ENCODE results near the gene IL22RA2. TPM values are rescaled to one million over a fixed set of nuclear protein-coding genes. Genes with fewer than 3 reads are reported as not detected.

The IL22RA2 gene
- total and polyA plus RNA-seq, 7 experiments from 2014 or later, result not detected

- no peak overlapping the region for H3K27ac ChIP-seq (ENCODE audit: low read depth, low read length)
- H3K4me3 ChIP-seq (ENCODE audit: low read length), result no peak overlapping the region
- DNase-seq (no peak), ATAC-seq (no peak)
- Mint-ChIP-seq H3K36me3 (peaks cover 0 to 12% (median 0%) of the 10 kb centered on the region in 5 donors), H3K4me1 (peaks cover 0 to 63% (median 0%) of the 10 kb centered on the region in 7 donors), H3K27me3 (no peaks in the 10 kb centered on the region), H3K9me3 (peaks cover 0 to 3% (median 0%) of the 10 kb centered on the region in 11 donors), H3K27ac (no peak overlapping the region), H3K4me3 (no peak overlapping the region)
- ChIA-PET CTCF (interaction anchor here (0.6 to 1.6 kb wide), 7 partner anchors 8 to 1511 kb away, joined by 3 to 6 read pairs (median 4); no protein-coding TSS in a partner anchor), POLR2A (no interaction called here)
- H3K36me3 ChIP-seq (ENCODE audit: control insufficient read depth in 2 of 3, insufficient read depth in 3 of 3, low read length in 3 of 3), result no peaks in the 10 kb centered on the region
- peaks cover 0 to 3% of the 10 kb centered on the region in 2 donors for H3K4me1 ChIP-seq (ENCODE audit: control insufficient read depth in 2 of 2, insufficient read depth in 2 of 2, low read length in 2 of 2)
- no peaks in the 10 kb centered on the region for H3K9me3 ChIP-seq (ENCODE audit: control insufficient read depth in 2 of 3, low read length in 3 of 3)
- H3K27me3 ChIP-seq (ENCODE audit: control insufficient read depth in 2 of 2, insufficient read depth in 2 of 2, low read length in 2 of 2), result no peaks in the 10 kb centered on the region
- intact Hi-C loops (cut with micrococcal nuclease), result loop anchor here in 1 of 2 donors (10.0 kb wide), 2 partner anchors 377 to 877 kb away; no protein-coding TSS in a partner anchor
Measured at GRCh38 chr6:137097526-137097925, 75.9 kb downstream of the IL22RA2 start.

GRCh38 chr6:137097057-137097456 is 76.4 kb downstream of the IL22RA2 start:
- Mint-ChIP-seq H3K27ac (no peak overlapping the region), H3K4me1 (peaks cover 0 to 60% (median 0%) of the 10 kb centered on the region in 7 donors), H3K9me3 (no peaks in the 10 kb centered on the region), H3K36me3 (peaks cover 0 to 8% (median 0%) of the 10 kb centered on the region in 5 donors), H3K27me3 (no peaks in the 10 kb centered on the region), H3K4me3 (no peak overlapping the region)
- no peak for ATAC-seq
- no peaks in the 10 kb centered on the region for H3K9me3 ChIP-seq (ENCODE audit: control insufficient read depth in 2 of 3, low read length in 3 of 3)
- no peak overlapping the region for H3K4me3 ChIP-seq (ENCODE audit: low read length)
- no peaks in the 10 kb centered on the region for H3K27me3 ChIP-seq (ENCODE audit: control insufficient read depth in 2 of 2, insufficient read depth in 2 of 2, low read length in 2 of 2)
- intact Hi-C loops (cut with micrococcal nuclease), result loop anchor here in 1 of 2 donors (10.0 kb wide), 2 partner anchors 378 to 878 kb away; no protein-coding TSS in a partner anchor
- peaks cover 0 to 3% of the 10 kb centered on the region in 2 donors for H3K4me1 ChIP-seq (ENCODE audit: control insufficient read depth in 2 of 2, insufficient read depth in 2 of 2, low read length in 2 of 2)
- ChIA-PET CTCF (interaction anchor here (0.5 to 1.6 kb wide), 6 partner anchors 8 to 1511 kb away, joined by 3 to 6 read pairs (median 4); no protein-coding TSS in a partner anchor), POLR2A (no interaction called here)
- H3K27ac ChIP-seq (ENCODE audit: low read depth, low read length), result no peak overlapping the region
- no peak for DNase-seq
- H3K36me3 ChIP-seq (ENCODE audit: control insufficient read depth in 2 of 3, insufficient read depth in 3 of 3, low read length in 3 of 3), result no peaks in the 10 kb centered on the region

- Histone ChIP-seq H3K36me3 (ENCODE audit: control insufficient read depth in 2 of 3, insufficient read depth in 3 of 3, low read length in 3 of 3) (no peaks in the 10 kb centered on the region), H3K4me3 (ENCODE audit: low read length) (no peak overlapping the region), H3K4me1 (ENCODE audit: control insufficient read depth in 2 of 2, insufficient read depth in 2 of 2, low read length in 2 of 2) (peaks cover 0 to 3% of the 10 kb centered on the region in 2 donors), H3K27me3 (ENCODE audit: control insufficient read depth in 2 of 2, insufficient read depth in 2 of 2, low read length in 2 of 2) (no peaks in the 10 kb centered on the region), H3K27ac (ENCODE audit: low read depth, low read length) (no peak overlapping the region), H3K9me3 (ENCODE audit: control insufficient read depth in 2 of 3, low read length in 3 of 3) (no peaks in the 10 kb centered on the region)
- DNase-seq (no peak), ATAC-seq (peak; percentile 38)
- CTCF ChIA-PET, result interaction anchor here (0.5 to 1.7 kb wide), 2 partner anchors 21 to 487 kb away, joined by 4 read pairs; no protein-coding TSS in a partner anchor
- intact Hi-C loops (cut with micrococcal nuclease), result loop anchor here (2.0 to 10.0 kb wide), 5 partner anchors 59 to 879 kb away; partner anchors contain the start of gene IFNGR1 (in 1 of the 2)
- H3K9me3 Mint-ChIP-seq, result no peaks in the 10 kb centered on the region
- peaks cover 0 to 5% (median 0%) of the 10 kb centered on the region in 5 donors for H3K27me3 Mint-ChIP-seq
- peaks cover 0 to 54% (median 0%) of the 10 kb centered on the region in 7 donors for H3K4me1 Mint-ChIP-seq
- H3K27ac Mint-ChIP-seq, result peak overlapping the region in 1 of 9 donors; percentile 76
- H3K36me3 Mint-ChIP-seq, result peaks cover 0 to 2% (median 0%) of the 10 kb centered on the region in 5 donors
- POLR2A ChIA-PET, result no interaction called here
- peak overlapping the region in 1 of 10 donors; percentile 60 for H3K4me3 Mint-ChIP-seq
Measured at GRCh38 chr6:137095651-137096238, 77.7 kb downstream of the IL22RA2 start.

- intact Hi-C loops (cut with micrococcal nuclease), result loop anchor here (2.0 to 10.0 kb wide), 5 partner anchors 60 to 880 kb away; partner anchors contain the start of gene IFNGR1 (in 1 of the 2)
- Histone ChIP-seq H3K27ac (ENCODE audit: low read depth, low read length) (no peak overlapping the region), H3K36me3 (ENCODE audit: control insufficient read depth in 2 of 3, insufficient read depth in 3 of 3, low read length in 3 of 3) (no peaks in the 10 kb centered on the region), H3K4me3 (ENCODE audit: low read length) (no peak overlapping the region), H3K9me3 (ENCODE audit: control insufficient read depth in 2 of 3, low read length in 3 of 3) (no peaks in the 10 kb centered on the region), H3K27me3 (ENCODE audit: control insufficient read depth in 2 of 2, insufficient read depth in 2 of 2, low read length in 2 of 2) (no peaks in the 10 kb centered on the region), H3K4me1 (ENCODE audit: control insufficient read depth in 2 of 2, insufficient read depth in 2 of 2, low read length in 2 of 2) (peaks cover 0 to 3% of the 10 kb centered on the region in 2 donors)
- Mint-ChIP-seq H3K4me1 (peaks cover 0 to 50% (median 0%) of the 10 kb centered on the region in 7 donors), H3K4me3 (no peak overlapping the region), H3K9me3 (no peaks in the 10 kb centered on the region), H3K27me3 (peaks cover 0 to 9% (median 0%) of the 10 kb centered on the region in 5 donors), H3K36me3 (peaks cover 0 to 2% (median 0%) of the 10 kb centered on the region in 5 donors), H3K27ac (peak overlapping the region in 1 of 9 donors; percentile 11)
- ChIA-PET CTCF (interaction anchor here (1.1 to 1.9 kb wide), 5 partner anchors 8 to 220 kb away, joined by 3 to 22 read pairs (median 4); no protein-coding TSS in a partner anchor), POLR2A (no interaction called here)
- ATAC-seq (no peak), DNase-seq (no peak)
Measured at GRCh38 chr6:137095093-137095492, 78.4 kb downstream of the IL22RA2 start.

- H3K27me3 ChIP-seq (ENCODE audit: control insufficient read depth in 2 of 2, insufficient read depth in 2 of 2, low read length in 2 of 2), result no peaks in the 10 kb centered on the region
- Mint-ChIP-seq H3K4me3 (peak overlapping the region in 1 of 10 donors; percentile 33), H3K9me3 (no peaks in the 10 kb centered on the region), H3K36me3 (peaks cover 0 to 2% (median 0%) of the 10 kb centered on the region in 5 donors), H3K4me1 (peaks cover 0 to 44% (median 0%) of the 10 kb centered on the region in 7 donors), H3K27ac (peak overlapping the region in 1 of 9 donors; percentile 11), H3K27me3 (peaks cover 0 to 10% (median 0%) of the 10 kb centered on the region in 5 donors)
- H3K4me1 ChIP-seq (ENCODE audit: control insufficient read depth in 2 of 2, insufficient read depth in 2 of 2, low read length in 2 of 2), result peaks cover 0 to 3% of the 10 kb centered on the region in 2 donors
- POLR2A ChIA-PET, result no interaction called here
- no peaks in the 10 kb centered on the region for H3K36me3 ChIP-seq (ENCODE audit: control insufficient read depth in 2 of 3, insufficient read depth in 3 of 3, low read length in 3 of 3)
- H3K9me3 ChIP-seq (ENCODE audit: control insufficient read depth in 2 of 3, low read length in 3 of 3), result no peaks in the 10 kb centered on the region
- intact Hi-C loops (cut with micrococcal nuclease), result loop anchor here (1.0 to 10.0 kb wide), 13 partner anchors 60 to 1015 kb away; partner anchors contain the start of gene IFNGR1 (in 1 of the 2)
- CTCF ChIA-PET, result interaction anchor here (0.7 to 1.9 kb wide), 7 partner anchors 8 to 543 kb away, joined by 3 to 22 read pairs (median 3); no protein-coding TSS in a partner anchor
- no peak overlapping the region for H3K27ac ChIP-seq (ENCODE audit: low read depth, low read length)
- ATAC-seq (peak; percentile 80), DNase-seq (peak in 8 of 9 donors; percentile 17 to 56 (median 40))
- H3K4me3 ChIP-seq (ENCODE audit: low read length), result no peak overlapping the region
Measured at GRCh38 chr6:137094411-137095008, 78.9 kb downstream of the IL22RA2 start.
